ENCODE measurements around the gene DENND6B.

DNA sequence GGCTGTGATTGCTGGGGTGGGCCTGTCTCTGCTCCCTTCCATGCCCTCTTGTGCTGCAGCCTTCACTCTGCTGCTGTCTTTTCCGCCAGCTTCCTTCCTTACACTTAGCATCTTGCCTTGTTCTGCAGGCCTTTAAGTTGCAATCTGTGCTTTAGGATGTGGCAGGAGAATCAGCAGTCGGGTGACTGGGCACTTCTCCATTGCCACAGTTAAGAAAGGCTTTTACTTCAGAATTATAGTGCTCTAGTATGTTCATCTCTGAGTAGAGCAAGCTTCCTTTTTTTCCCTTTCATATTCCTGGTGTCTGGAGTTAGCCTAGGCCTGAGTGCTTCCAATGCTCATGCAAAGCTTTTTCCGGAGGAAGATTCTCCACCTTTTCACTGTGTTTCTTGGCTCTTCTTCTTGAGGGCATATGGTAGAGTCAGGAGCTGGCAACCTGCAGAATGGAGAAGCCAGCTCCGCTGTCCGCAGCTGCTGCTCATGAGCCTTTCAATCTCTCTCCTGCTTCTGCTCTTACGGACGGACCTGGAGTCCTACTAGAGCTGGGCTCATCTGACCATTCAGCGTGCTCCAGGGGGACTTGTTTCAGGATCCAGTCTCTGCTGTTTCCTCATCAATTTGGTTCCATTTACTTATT lies 36.5 kb upstream of the DENND6B start:
- TF ChIP-seq, protein P1, sequence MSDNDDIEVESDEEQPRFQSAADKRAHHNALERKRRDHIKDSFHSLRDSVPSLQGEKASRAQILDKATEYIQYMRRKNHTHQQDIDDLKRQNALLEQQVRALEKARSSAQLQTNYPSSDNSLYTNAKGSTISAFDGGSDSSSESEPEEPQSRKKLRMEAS (IDR thresholded peaks at IDR 0.05), result no peak
- TF ChIP-seq SP1 (IDR thresholded peaks at IDR 0.05), result no peak
- TF ChIP-seq, protein P2, sequence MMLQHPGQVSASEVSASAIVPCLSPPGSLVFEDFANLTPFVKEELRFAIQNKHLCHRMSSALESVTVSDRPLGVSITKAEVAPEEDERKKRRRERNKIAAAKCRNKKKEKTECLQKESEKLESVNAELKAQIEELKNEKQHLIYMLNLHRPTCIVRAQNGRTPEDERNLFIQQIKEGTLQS (IDR thresholded peaks at IDR 0.05), result no peak
- TF ChIP-seq, protein P3, sequence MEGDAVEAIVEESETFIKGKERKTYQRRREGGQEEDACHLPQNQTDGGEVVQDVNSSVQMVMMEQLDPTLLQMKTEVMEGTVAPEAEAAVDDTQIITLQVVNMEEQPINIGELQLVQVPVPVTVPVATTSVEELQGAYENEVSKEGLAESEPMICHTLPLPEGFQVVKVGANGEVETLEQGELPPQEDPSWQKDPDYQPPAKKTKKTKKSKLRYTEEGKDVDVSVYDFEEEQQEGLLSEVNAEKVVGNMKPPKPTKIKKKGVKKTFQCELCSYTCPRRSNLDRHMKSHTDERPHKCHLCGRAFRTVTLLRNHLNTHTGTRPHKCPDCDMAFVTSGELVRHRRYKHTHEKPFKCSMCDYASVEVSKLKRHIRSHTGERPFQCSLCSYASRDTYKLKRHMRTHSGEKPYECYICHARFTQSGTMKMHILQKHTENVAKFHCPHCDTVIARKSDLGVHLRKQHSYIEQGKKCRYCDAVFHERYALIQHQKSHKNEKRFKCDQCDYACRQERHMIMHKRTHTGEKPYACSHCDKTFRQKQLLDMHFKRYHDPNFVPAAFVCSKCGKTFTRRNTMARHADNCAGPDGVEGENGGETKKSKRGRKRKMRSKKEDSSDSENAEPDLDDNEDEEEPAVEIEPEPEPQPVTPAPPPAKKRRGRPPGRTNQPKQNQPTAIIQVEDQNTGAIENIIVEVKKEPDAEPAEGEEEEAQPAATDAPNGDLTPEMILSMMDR (IDR thresholded peaks at IDR 0.05; ENCODE audit: low read depth, low read length, missing input control), result no peak
- TF ChIP-seq HNF4G (IDR thresholded peaks at IDR 0.05), result no peak
- TF ChIP-seq, protein P4, sequence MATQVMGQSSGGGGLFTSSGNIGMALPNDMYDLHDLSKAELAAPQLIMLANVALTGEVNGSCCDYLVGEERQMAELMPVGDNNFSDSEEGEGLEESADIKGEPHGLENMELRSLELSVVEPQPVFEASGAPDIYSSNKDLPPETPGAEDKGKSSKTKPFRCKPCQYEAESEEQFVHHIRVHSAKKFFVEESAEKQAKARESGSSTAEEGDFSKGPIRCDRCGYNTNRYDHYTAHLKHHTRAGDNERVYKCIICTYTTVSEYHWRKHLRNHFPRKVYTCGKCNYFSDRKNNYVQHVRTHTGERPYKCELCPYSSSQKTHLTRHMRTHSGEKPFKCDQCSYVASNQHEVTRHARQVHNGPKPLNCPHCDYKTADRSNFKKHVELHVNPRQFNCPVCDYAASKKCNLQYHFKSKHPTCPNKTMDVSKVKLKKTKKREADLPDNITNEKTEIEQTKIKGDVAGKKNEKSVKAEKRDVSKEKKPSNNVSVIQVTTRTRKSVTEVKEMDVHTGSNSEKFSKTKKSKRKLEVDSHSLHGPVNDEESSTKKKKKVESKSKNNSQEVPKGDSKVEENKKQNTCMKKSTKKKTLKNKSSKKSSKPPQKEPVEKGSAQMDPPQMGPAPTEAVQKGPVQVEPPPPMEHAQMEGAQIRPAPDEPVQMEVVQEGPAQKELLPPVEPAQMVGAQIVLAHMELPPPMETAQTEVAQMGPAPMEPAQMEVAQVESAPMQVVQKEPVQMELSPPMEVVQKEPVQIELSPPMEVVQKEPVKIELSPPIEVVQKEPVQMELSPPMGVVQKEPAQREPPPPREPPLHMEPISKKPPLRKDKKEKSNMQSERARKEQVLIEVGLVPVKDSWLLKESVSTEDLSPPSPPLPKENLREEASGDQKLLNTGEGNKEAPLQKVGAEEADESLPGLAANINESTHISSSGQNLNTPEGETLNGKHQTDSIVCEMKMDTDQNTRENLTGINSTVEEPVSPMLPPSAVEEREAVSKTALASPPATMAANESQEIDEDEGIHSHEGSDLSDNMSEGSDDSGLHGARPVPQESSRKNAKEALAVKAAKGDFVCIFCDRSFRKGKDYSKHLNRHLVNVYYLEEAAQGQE (IDR thresholded peaks at IDR 0.05), result no peak
- TF ChIP-seq TAF1 (conservative IDR thresholded peaks at IDR 0.05), result no peak
- no peak for TF ChIP-seq RAD21 (IDR thresholded peaks at IDR 0.05)
- TF ChIP-seq RXRA (IDR thresholded peaks at IDR 0.05), result no peak
- TF ChIP-seq FOXA1 (IDR thresholded peaks at IDR 0.05), result no peak
- TF ChIP-seq FOXA2 (IDR thresholded peaks at IDR 0.05), result no peak

Measured in liver (tissue), 3 donors.